Measurements from ENCODE around the gene FOXD1.
"Not testable (repeated sequence)": the region's sequence is repeated elsewhere in the genome, so short reads cannot be mapped to it uniquely, and the experiment has no call there.

The FOXD1 gene

DNA sequence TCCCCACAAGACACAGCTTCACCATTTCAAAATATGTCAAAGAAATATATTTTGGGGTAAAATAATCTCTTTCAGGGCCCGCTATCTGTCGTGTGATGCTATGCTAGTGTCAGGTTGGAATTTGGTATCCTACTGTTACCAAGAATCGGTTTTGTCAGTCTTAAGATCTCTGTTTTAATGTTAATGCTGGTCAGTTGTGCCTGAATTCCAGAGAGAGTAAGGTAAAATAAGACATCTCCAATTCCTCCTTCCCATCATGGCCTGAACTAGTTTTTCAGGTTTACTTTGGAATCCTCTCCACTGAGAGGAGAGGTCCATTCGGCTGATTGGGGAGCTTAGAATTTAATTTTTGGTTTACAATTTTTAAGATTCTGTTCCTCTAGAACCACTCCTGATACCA lies 39.2 kb upstream of the FOXD1 start:
- Histone ChIP-seq H3K4me3 (ENCODE audit: severe bottlenecking) (no peak overlapping the region), H3K4me1 (ENCODE audit: insufficient read depth, poor library complexity, severe bottlenecking) (no peaks in the 10 kb centered on the region)

DNA sequence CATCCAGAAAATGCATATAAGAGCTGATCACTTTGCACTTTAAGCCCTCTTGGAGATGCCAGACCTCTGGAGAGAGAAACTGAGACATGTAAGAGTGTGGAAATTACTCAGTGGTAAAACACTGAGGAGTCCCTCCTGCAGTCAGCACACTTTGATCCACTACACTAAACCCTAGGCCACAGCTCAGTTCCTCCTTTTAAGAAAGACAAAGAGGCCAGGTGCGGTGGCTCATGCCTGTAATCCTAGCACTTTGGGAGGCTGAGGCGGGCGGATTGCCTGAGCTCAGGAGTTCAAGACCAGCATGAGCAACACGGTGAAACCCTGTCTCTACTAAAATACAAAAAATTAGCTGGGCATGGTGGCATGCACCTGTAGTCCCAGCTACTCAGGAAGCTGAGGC lies 38.7 kb upstream of the FOXD1 start:
- not testable (repeated sequence) for H3K27ac ChIP-seq (ENCODE audit: poor library complexity, severe bottlenecking); H3K4me1 ChIP-seq (ENCODE audit: insufficient read depth, poor library complexity, severe bottlenecking); H3K9me3 ChIP-seq (ENCODE audit: severe bottlenecking); H3K4me3 ChIP-seq (ENCODE audit: severe bottlenecking); H3K27me3 ChIP-seq (ENCODE audit: insufficient read depth, poor library complexity, severe bottlenecking); DNase-seq (ENCODE audit: low spot score); ATAC-seq (ENCODE audit: low read depth); H3K36me3 ChIP-seq (ENCODE audit: low read depth)

More for the DNA sequence above, 39.2 kb upstream of the FOXD1 start:
- Histone ChIP-seq H3K27me3 (ENCODE audit: insufficient read depth, poor library complexity, severe bottlenecking) (no peaks in the 10 kb centered on the region), H3K36me3 (ENCODE audit: low read depth) (no peaks in the 10 kb centered on the region), H3K9me3 (ENCODE audit: severe bottlenecking) (no peaks in the 10 kb centered on the region), H3K27ac (ENCODE audit: poor library complexity, severe bottlenecking) (no peak overlapping the region)
- ATAC-seq (ENCODE audit: low read depth) (no peak), DNase-seq (ENCODE audit: low spot score) (no peak)
- TF ChIP-seq, protein P1, sequence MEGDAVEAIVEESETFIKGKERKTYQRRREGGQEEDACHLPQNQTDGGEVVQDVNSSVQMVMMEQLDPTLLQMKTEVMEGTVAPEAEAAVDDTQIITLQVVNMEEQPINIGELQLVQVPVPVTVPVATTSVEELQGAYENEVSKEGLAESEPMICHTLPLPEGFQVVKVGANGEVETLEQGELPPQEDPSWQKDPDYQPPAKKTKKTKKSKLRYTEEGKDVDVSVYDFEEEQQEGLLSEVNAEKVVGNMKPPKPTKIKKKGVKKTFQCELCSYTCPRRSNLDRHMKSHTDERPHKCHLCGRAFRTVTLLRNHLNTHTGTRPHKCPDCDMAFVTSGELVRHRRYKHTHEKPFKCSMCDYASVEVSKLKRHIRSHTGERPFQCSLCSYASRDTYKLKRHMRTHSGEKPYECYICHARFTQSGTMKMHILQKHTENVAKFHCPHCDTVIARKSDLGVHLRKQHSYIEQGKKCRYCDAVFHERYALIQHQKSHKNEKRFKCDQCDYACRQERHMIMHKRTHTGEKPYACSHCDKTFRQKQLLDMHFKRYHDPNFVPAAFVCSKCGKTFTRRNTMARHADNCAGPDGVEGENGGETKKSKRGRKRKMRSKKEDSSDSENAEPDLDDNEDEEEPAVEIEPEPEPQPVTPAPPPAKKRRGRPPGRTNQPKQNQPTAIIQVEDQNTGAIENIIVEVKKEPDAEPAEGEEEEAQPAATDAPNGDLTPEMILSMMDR (IDR thresholded peaks at IDR 0.05; ENCODE audit: poor library complexity, severe bottlenecking): no peak

DNA sequence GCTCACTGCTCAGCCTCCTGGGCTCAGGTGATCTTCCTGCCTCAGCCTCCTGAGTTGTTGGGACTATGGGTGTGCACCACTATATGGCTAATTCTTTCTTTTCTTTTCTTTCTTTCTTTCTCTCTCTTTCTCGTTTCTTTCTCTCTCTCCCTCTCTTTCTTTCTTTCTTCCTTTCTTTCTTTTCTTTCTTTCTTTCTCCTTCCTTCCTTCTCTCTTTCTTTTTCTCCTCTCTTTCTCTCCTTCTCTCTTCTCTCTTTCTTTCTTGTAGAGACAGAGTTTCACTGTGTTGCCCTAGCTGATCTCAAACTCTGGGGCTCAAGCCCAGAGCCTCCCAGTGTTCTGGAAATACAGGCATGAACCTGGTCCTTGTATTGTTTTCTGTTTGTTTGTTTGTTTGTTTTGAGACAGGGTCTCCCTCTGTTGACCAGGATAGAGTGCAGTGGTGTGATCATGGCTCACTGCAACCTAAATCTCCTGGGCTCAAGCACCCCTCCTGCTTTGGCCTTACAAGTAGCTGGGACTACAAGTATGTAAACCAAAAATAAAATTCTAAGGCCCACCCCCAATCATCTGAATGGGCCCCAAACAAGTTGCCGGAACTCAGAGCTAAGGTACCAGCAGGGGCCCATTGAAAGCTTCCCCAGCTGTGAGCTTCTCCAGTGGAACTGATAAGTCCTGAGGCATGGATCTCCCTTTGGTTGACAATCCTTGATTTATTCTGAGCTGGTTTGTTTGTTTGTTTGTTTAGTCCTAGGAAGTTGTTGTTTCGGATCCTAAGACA lies 37.7 kb upstream of the FOXD1 start:
- H3K27me3 ChIP-seq (ENCODE audit: insufficient read depth, poor library complexity, severe bottlenecking): no peaks in the 10 kb centered on the region
- no peaks in the 10 kb centered on the region for H3K9me3 ChIP-seq (ENCODE audit: severe bottlenecking)
- ATAC-seq (ENCODE audit: low read depth) (no peak), DNase-seq (ENCODE audit: low spot score) (no peak)
- H3K36me3 ChIP-seq (ENCODE audit: low read depth): no peaks in the 10 kb centered on the region
- H3K27ac ChIP-seq (ENCODE audit: poor library complexity, severe bottlenecking): no peak overlapping the region
- TF ChIP-seq, protein P1 (IDR thresholded peaks at IDR 0.05; ENCODE audit: poor library complexity, severe bottlenecking): no peak
- H3K4me3 ChIP-seq (ENCODE audit: severe bottlenecking): no peak overlapping the region
- H3K4me1 ChIP-seq (ENCODE audit: insufficient read depth, poor library complexity, severe bottlenecking): no peaks in the 10 kb centered on the region

DNA sequence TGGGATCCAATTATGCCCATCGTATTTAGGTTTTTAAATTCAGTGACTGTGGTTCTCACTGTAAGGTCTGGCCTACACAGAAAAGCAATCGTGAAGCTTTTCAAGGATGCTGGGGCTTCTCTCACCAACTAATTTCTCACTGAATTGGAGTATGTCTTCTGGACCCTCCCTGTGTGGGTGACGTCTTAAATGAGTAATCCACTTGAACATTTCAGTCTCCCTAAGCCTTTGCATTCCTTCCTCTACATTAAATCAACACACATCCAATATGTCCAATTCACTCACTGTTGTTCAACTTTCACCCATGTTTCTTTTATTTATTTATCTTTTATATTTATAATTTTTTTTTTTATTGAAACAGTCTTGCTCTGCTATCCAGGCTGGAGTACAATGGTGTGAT lies 37.1 kb upstream of the FOXD1 start:
- H3K4me3 ChIP-seq (ENCODE audit: severe bottlenecking): no peak overlapping the region
- no peaks in the 10 kb centered on the region for H3K9me3 ChIP-seq (ENCODE audit: severe bottlenecking)
- H3K27ac ChIP-seq (ENCODE audit: poor library complexity, severe bottlenecking): no peak overlapping the region
- H3K4me1 ChIP-seq (ENCODE audit: insufficient read depth, poor library complexity, severe bottlenecking): no peaks in the 10 kb centered on the region
- no peaks in the 10 kb centered on the region for H3K27me3 ChIP-seq (ENCODE audit: insufficient read depth, poor library complexity, severe bottlenecking)
- DNase-seq (ENCODE audit: low spot score) (no peak), ATAC-seq (ENCODE audit: low read depth) (no peak)
- no peaks in the 10 kb centered on the region for H3K36me3 ChIP-seq (ENCODE audit: low read depth)
- TF ChIP-seq, protein P1 (IDR thresholded peaks at IDR 0.05; ENCODE audit: poor library complexity, severe bottlenecking): no peak

DNA sequence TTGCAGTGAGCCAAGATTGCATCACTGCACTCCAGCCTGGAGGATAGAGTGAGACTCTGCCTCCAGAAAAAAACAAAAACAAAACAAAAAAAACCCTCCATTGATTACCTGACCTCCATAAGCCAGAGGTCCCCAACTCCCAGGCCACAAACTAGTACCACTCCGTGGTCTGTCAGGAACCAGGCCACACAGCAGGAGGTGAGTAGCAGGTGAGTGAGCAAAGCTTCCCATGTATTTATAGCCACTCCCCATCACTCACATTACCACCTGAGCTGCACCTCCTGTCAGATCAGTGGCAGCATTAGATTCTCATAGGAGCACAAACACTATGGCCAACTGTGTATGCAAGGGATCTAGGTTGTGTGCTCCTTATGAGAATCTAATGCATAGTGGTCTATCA lies 35.9 kb upstream of the FOXD1 start:
- TF ChIP-seq, protein P1 (IDR thresholded peaks at IDR 0.05; ENCODE audit: poor library complexity, severe bottlenecking): no peak
- no peak overlapping the region for H3K27ac ChIP-seq (ENCODE audit: poor library complexity, severe bottlenecking)
- H3K27me3 ChIP-seq (ENCODE audit: insufficient read depth, poor library complexity, severe bottlenecking): no peaks in the 10 kb centered on the region
- no peaks in the 10 kb centered on the region for H3K9me3 ChIP-seq (ENCODE audit: severe bottlenecking)
- DNase-seq (ENCODE audit: low spot score) (no peak), ATAC-seq (ENCODE audit: low read depth) (no peak)
- H3K4me1 ChIP-seq (ENCODE audit: insufficient read depth, poor library complexity, severe bottlenecking): no peaks in the 10 kb centered on the region
- no peak overlapping the region for H3K4me3 ChIP-seq (ENCODE audit: severe bottlenecking)
- H3K36me3 ChIP-seq (ENCODE audit: low read depth): no peaks in the 10 kb centered on the region
